HepG2 (cell line): Measurements from ENCODE around the gene SUSD6.

Source experiments
- XRCC5 ChIP-seq: fragments of 200-400 bp; formaldehyde crosslinking; optimal IDR thresholded peaks from 2 replicates; pipeline ENCODE3; 2017; ENCODE audit warnings: mild to moderate bottlenecking, low read length
- ZNF572 ChIP-seq: sonication (generic); formaldehyde crosslinking; IDR thresholded peaks from 2 replicates; pipeline ENCODE4 v1.5.1; 2020; ENCODE audit warnings: mild to moderate bottlenecking, missing genetic modification reagents

GRCh38 chr14:69687606-69688298, 76.4 kb downstream of the SUSD6 start:
- TF ChIP-seq ZNF572 (CRISPR knock-in tag), result no peak
- no peak for TF ChIP-seq XRCC5
